Glutamatergic neuron (in vitro differentiated cells): ENCODE data around the gene TOMM20. TPM values are rescaled to one million over a fixed set of nuclear protein-coding genes. Genes with fewer than 3 reads are reported as not detected.

Experiments used
- DNase-seq: peaks from one replicate; pipeline ENCODE4 v3.0.0; 2022
- H3K27ac Mint-ChIP-seq: one replicate; pipeline ENCODE4 v1.8.0; 2020; ENCODE audit warnings: mild to moderate bottlenecking, mixed read lengths, inconsistent platforms; ENCODE audit not compliant: unreplicated experiment
- H3K27me3 Mint-ChIP-seq: one replicate; pipeline ENCODE4 v1.8.0; 2020; ENCODE audit warnings: mild to moderate bottlenecking, moderate library complexity, mixed read lengths, inconsistent platforms; ENCODE audit not compliant: unreplicated experiment
- H3K36me3 Mint-ChIP-seq: one replicate; pipeline ENCODE4 v1.8.0; 2020; ENCODE audit warnings: mild to moderate bottlenecking, mixed read lengths, inconsistent platforms; ENCODE audit not compliant: unreplicated experiment
- H3K4me1 Mint-ChIP-seq: one replicate; pipeline ENCODE4 v1.8.0; 2020; ENCODE audit warnings: mild to moderate bottlenecking, low read depth, mixed read lengths, inconsistent platforms; ENCODE audit not compliant: unreplicated experiment
- H3K4me3 Mint-ChIP-seq: one replicate; pipeline ENCODE4 v1.8.0; 2020; ENCODE audit warnings: mild to moderate bottlenecking, mixed read lengths, inconsistent platforms; ENCODE audit not compliant: unreplicated experiment
- H3K9me3 Mint-ChIP-seq: one replicate; pipeline ENCODE4 v1.8.0; 2020; ENCODE audit warnings: mild to moderate bottlenecking, moderate library complexity, mixed read lengths, inconsistent platforms; ENCODE audit not compliant: unreplicated experiment
- CTCF ChIP-seq: fragments of 200-600 bp; sonication (generic); IDR thresholded peaks from one replicate; pipeline ENCODE4 v1.5.0; 2021; ENCODE audit not compliant: partially characterized antibody, unreplicated experiment
- total RNA-seq: library from RNA; stranded (reverse); fragmentation: NEBNext Ultra II Directional; extraction: Animal tissue kit (Norgen Biotek cat#: 25700); gene quantifications from one replicate; pipeline ENCODE4 v1.2.1, GENCODE V29; 2021; ENCODE audit not compliant: unreplicated experiment

The TOMM20 gene
- total RNA-seq, 1 donor from 2014 or later, result 166 TPM

GRCh38 chr1:235079443-235080296, 49.0 kb downstream of the TOMM20 start:
- TF ChIP-seq CTCF, result no peak
- Mint-ChIP-seq H3K36me3 (no peaks in the 10 kb centered on the region), H3K9me3 (peaks cover 2% of the 10 kb centered on the region), H3K27me3 (peaks cover 2% of the 10 kb centered on the region), H3K27ac (no peak overlapping the region), H3K4me3 (no peak overlapping the region), H3K4me1 (peaks cover 23% of the 10 kb centered on the region)
- no peak for DNase-seq

GRCh38 chr1:235078480-235079381, 49.9 kb downstream of the TOMM20 start:
- TF ChIP-seq CTCF, result no peak
- Mint-ChIP-seq H3K9me3 (peaks cover 2% of the 10 kb centered on the region), H3K27me3 (peaks cover 2% of the 10 kb centered on the region), H3K27ac (no peak overlapping the region), H3K4me3 (no peak overlapping the region), H3K36me3 (no peaks in the 10 kb centered on the region), H3K4me1 (peaks cover 24% of the 10 kb centered on the region)
- DNase-seq, result no peak

DNA sequence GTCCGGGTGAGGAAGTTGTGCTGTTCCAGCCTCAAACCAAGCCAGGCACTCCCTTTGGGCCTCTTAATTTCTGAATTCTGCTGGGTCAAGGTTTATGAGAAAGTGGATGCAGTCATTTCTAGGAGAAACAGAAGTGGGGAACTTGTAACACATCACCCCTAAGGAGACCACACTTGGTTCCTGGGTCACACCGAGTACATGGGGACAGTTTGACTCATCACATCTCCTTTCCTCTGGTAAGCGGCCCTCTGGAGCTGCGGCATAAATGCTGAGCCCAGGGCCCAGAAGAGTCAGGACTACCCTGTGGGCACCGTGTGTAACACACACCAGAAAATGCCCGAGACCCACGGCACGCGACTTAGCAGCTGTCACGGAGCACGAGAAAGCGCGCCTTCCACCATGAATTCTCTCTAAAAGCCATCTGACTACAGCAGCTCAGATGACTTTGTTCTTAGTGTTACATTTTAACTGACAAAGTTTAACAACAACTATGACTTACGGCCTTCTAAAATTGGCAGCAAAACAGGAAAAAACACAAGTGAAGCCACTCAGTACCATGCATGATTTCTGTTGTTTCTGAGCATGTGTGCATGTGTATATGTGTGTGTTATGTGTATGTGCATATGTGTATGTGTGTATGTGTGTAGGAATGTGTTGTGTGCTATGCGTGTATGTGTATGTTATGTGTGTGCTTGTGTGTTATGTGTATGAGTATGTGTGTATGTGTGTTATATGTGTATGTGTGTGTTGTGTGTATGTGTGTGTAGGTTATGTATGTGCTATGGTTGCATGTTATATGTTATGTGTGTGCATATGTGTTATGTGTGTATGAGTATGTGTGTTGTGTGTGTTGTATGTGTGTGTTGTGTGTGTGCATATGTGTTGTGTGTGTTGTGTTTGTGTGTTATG, 50.8 kb downstream of the TOMM20 start:
- no peak overlapping the region for H3K4me3 Mint-ChIP-seq
- no peak for TF ChIP-seq CTCF
- DNase-seq, result no peak
- no peak overlapping the region for H3K27ac Mint-ChIP-seq
- H3K36me3 Mint-ChIP-seq, result no peaks in the 10 kb centered on the region
- peaks cover 2% of the 10 kb centered on the region for H3K9me3 Mint-ChIP-seq
- H3K27me3 Mint-ChIP-seq, result peaks cover 2% of the 10 kb centered on the region
- peaks cover 16% of the 10 kb centered on the region for H3K4me1 Mint-ChIP-seq

- TF ChIP-seq CTCF, result no peak
- Mint-ChIP-seq H3K27ac (no peak overlapping the region), H3K4me3 (no peak overlapping the region), H3K36me3 (no peaks in the 10 kb centered on the region), H3K4me1 (peaks cover 16% of the 10 kb centered on the region), H3K9me3 (peaks cover 2% of the 10 kb centered on the region), H3K27me3 (peaks cover 2% of the 10 kb centered on the region)
- DNase-seq, result no peak
Observed at GRCh38 chr1:235077163-235077540, 51.5 kb downstream of the TOMM20 start.
